Measurements from ENCODE around the gene PLA2G2F.

PLA2G2F gene

DNA sequence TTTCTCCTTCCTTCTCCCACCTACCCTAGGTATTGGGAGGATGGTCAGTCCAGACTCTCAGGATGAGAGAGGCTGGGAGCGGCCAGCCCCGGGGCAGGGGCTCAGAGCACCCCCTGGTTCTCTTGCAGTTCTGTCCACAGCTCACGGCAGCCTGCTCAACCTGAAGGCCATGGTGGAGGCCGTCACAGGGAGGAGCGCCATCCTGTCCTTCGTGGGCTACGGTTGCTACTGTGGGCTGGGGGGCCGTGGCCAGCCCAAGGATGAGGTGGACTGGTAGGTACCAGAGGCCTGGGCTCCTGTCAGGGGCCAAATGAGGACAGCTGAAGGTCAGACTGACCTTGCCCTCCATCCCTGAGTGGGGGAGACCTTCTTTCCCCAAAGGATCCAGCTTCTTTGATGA is 4.2 kb downstream of the PLA2G2F start:
- no peak for DNase-seq (ENCODE audit: extremely low read depth, low read depth)

DNA sequence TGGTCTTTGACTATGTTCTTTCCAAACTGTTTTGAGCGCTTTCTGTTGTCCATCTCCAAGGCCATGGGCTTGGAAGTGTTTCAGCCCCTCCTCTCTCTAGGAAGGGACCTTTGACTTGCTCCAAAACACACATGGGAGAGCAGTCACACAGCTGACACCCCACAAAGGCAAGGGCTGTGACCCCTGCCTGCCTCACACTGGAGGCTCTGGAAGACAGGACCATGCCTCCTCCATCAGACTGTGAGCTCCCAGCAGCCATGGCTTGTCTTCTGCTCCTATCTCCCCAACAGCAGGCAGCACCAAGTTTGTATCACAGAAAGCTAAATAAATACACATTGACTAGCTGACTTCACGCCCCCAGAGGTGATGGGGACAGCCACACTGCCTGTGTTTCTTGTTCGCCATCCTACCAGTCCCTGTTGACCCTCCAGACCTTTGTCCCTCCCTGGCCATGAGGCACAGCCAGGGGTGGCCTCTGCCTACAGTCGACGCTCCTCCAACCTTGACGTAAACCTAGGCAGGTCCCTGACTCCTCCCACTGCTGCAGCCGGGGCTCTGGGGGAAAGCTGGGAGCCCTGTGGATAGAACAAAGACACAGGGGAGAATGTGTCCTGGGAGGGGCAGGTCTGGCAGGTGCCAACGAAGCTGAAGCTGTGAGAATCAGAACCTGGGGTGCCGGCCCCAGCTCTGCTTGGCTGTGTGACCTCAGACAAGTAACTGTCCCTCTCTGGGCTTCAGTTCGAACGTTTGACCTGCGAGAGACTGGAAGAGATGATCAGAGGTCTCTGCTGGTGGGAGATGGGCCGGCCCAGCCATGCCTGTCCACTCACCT is 4.8 kb downstream of the PLA2G2F start:
- TF ChIP-seq, protein P1, sequence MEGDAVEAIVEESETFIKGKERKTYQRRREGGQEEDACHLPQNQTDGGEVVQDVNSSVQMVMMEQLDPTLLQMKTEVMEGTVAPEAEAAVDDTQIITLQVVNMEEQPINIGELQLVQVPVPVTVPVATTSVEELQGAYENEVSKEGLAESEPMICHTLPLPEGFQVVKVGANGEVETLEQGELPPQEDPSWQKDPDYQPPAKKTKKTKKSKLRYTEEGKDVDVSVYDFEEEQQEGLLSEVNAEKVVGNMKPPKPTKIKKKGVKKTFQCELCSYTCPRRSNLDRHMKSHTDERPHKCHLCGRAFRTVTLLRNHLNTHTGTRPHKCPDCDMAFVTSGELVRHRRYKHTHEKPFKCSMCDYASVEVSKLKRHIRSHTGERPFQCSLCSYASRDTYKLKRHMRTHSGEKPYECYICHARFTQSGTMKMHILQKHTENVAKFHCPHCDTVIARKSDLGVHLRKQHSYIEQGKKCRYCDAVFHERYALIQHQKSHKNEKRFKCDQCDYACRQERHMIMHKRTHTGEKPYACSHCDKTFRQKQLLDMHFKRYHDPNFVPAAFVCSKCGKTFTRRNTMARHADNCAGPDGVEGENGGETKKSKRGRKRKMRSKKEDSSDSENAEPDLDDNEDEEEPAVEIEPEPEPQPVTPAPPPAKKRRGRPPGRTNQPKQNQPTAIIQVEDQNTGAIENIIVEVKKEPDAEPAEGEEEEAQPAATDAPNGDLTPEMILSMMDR (IDR thresholded peaks at IDR 0.05; ENCODE audit: low read depth, low read length) = no peak
- no peak for DNase-seq (ENCODE audit: extremely low read depth, low read depth)

More for the DNA sequence above, 4.2 kb downstream of the PLA2G2F start:
- TF ChIP-seq, protein P1 (IDR thresholded peaks at IDR 0.05; ENCODE audit: low read depth, low read length) = no peak

DNA sequence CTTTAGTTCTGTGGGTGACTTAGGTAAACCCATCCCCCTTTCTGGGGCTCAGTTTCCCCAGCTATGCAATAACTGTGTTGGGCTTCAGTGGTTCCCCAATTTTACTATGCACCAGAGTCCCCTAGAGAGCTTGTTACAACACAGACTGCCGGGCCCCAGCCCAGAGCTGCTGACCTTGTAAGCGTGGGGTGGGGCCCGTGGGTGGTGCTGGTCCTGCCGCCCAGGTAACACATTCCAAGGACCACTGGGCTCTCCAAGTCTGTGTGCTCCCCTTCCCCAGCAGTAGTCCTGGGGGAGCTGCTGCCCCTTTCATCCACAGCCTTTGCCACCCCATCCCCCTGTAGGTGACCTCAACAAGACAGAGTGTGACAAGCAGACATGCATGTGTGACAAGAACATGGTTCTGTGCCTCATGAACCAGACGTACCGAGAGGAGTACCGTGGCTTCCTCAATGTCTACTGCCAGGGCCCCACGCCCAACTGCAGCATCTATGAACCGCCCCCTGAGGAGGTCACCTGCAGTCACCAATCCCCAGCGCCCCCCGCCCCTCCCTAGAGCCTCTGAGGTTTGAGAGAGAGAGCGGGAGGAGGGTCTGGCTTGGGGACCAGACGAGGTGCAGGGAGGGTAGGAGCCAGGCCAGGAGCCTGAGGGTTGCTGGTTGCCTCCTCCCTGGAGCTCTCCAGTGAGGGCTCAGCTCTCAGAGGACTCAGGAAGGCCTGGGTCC is 8.9 kb downstream of the PLA2G2F start:
- DNase-seq (ENCODE audit: extremely low read depth, low read depth) = no peak
- TF ChIP-seq, protein P1 (IDR thresholded peaks at IDR 0.05; ENCODE audit: low read depth, low read length) = no peak

DNA sequence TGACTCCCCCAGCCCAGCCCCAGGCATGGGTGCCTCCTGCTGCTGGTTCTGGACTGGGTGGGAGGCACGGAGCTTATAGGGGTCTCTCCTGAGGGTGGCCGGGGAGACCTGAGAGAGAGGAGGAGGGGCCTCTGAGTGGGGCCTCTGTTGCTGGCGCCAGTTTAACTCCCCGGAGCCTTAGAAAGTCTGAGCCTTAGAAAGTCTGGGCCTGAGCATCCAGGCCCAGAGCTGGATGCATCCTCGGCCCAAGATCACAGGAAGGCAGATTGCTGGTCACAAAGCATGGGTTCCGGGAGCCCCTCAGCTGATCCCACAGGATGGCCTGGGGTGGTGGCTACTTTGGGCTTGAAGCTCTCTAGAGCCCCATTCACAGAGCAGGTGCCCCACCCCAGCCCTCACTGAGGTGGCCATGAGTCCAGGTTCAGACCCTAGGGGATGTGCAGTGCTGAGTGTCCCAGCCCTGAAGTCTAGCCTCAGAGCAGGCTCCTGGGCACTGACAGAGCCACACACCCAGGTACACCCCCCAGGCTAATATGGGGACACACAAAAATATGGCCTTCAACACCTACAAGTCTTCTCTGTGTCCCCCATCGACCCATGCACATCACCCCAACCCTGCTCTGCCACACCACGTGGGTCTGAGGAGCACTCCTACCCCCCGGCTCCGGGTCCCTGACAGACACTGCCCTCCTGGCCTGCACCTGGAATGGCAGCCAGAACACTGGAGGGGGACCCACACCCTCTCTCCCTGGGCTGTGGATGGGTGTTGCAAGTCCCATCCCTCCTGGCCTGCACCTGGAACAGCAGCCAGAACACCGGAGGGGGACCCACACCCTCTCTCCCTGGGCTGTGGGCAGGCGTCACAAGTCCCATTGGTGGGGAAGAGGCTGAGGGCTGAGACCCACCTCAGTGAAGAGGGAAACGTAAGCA is 9.7 kb downstream of the PLA2G2F start:
- DNase-seq (ENCODE audit: extremely low read depth, low read depth) = no peak
- TF ChIP-seq, protein P1 (IDR thresholded peaks at IDR 0.05; ENCODE audit: low read depth, low read length) = no peak

DNA sequence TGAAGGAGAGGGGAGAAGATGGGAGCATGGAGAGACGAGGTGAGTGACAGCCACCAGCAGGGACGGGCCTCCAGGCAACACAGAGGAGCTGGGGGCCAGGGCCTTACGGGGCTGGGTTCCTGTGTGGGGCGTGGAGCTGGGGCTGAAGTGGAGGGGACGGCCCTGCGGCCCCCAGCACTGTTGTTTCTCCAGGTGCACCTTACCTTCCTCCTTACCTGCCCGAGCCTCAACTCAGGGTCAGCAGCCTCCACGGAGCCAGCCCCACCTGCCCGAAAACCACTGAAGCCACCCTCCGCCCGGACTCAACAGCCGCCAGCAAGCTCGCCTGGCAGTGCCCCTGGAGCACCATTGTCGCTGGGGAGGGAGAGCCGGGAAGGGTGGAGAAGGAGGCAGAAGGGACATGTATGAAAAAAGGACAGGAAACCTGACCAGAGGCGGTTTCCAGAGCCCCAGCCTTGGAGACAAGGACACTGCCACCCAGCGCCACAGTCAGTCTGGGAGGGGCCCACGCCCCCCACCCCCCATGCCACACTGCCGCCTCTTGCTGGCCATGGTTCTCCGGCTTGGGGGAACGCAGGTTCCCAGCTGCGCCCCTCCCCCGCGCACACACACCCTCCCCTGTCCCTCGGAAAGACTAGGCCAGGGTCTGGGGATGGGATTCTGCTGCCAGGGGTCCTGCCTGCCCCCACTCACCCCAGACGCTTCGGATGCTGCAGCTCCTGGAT is 10.6 kb downstream of the PLA2G2F start:
- TF ChIP-seq, protein P1 (IDR thresholded peaks at IDR 0.05; ENCODE audit: low read depth, low read length) = no peak
- DNase-seq (ENCODE audit: extremely low read depth, low read depth) = no peak

DNA sequence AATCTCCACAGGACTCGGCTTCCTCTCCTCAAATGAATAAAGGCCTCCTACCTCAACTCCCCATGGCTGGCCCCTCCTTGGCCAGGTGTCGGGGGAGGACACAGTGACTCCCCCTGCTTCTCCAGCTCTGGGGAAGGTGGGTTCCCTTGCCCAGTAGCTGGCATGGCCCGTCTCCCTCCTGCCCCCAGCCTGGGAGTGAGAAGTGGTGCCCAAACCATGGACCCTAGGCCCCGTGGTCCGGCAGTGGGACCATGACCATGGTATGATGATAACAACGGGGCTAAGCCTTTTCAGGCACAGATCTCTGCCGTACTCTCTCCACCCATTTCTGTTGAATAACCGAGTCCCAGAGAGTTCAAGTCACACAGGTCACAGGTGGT is 11.2 kb downstream of the PLA2G2F start:
- TF ChIP-seq, protein P1 (IDR thresholded peaks at IDR 0.05; ENCODE audit: low read depth, low read length) = no peak
- no peak for DNase-seq (ENCODE audit: extremely low read depth, low read depth)
